K562 (cell line): ENCODE data around the gene CCNQ. TPM values are rescaled to one million over a fixed set of nuclear protein-coding genes. Genes with fewer than 3 reads are reported as not detected.
A peak's percentile ranks its signal among the peaks of the same experiment; 100 is the strongest.

Experiments
- HNRNPUL1 ChIP-seq: fragments of 200-400 bp; formaldehyde crosslinking; IDR thresholded peaks from 2 replicates; pipeline ENCODE4 v1.6.1; 2017; ENCODE audit warnings: low read length
- NRF1 ChIP-seq, 2 experiments: fragments of 450-650 bp; IDR thresholded peaks in 1 of 2; conservative IDR thresholded peaks in 1 of 2; 2 replicates each; pipeline ENCODE4 v1.6.1; 2014; ENCODE audit warnings: mild to moderate bottlenecking in 2 of 2
- polyA plus RNA-seq, 8 experiments: library from polyadenylated mRNA; depleted of rRNA in 4 of 8; stranded (reverse) in 5 of 8; unstranded in 3 of 8; fragments of >200 nt; fragmentation: Nextera tagmentation in 2 of 8; fragmentation: Illumina TruSeq in 1 of 8; extraction: Ambion mirVana in 2 of 8; extraction: Trizol in 1 of 8; gene quantifications; 2 replicates each; pipeline versions ENCODE4 v1.2.1 to v1.2.3, GENCODE V29; 2011 to 2014; ENCODE audit warnings: inconsistent platforms in 1 of 8, missing spikeins in 1 of 8
- total RNA-seq, 7 experiments: library from RNA; depleted of rRNA in 6 of 7; stranded (reverse); fragments of >200 nt in 6 of 7; fragmentation: Illumina TruSeq in 2 of 7; extraction: Trizol in 2 of 7; gene quantifications; 2 replicates each; pipeline versions ENCODE4 v1.2.1 to v1.2.3, GENCODE V29; 2011 to 2021; ENCODE audit warnings: low replicate concordance in 1 of 7
- TF ChIP-seq, protein P1 (sequence below), 2 experiments: fragments of 450-650 bp; formaldehyde crosslinking in 1 of 2; IDR thresholded peaks; 2 replicates each; pipeline versions ENCODE4 v1.4.0 to v1.6.1; 2014 to 2020; ENCODE audit warnings: mild to moderate bottlenecking in 2 of 2, borderline replicate concordance in 1 of 2, low read depth in 1 of 2
- TF ChIP-seq, protein P2 (sequence below), 2 experiments: IDR thresholded peaks in 1 of 2; conservative IDR thresholded peaks in 1 of 2; 2 replicates each; pipeline ENCODE4 v1.6.1; 2016; ENCODE audit warnings: low read depth in 2 of 2, mild to moderate bottlenecking in 1 of 2, missing compliant biosample characterization in 1 of 2, missing genetic modification characterization in 1 of 2, moderate library complexity in 1 of 2
- TF ChIP-seq, protein P3 (sequence below), 2 experiments: IDR thresholded peaks; 2 replicates each; pipeline ENCODE4 v1.6.1; 2012; ENCODE audit warnings: improper control_type of control experiment in 2 of 2, low read depth in 2 of 2, low read length in 2 of 2, borderline replicate concordance in 1 of 2

CCNQ gene
- total and polyA plus RNA-seq, 9 of the 15 experiments (the other 6 are each of a cell fraction or from before 2014, with no cell fraction given), result 0.92 to 53.8 (median 25.3) TPM

DNA sequence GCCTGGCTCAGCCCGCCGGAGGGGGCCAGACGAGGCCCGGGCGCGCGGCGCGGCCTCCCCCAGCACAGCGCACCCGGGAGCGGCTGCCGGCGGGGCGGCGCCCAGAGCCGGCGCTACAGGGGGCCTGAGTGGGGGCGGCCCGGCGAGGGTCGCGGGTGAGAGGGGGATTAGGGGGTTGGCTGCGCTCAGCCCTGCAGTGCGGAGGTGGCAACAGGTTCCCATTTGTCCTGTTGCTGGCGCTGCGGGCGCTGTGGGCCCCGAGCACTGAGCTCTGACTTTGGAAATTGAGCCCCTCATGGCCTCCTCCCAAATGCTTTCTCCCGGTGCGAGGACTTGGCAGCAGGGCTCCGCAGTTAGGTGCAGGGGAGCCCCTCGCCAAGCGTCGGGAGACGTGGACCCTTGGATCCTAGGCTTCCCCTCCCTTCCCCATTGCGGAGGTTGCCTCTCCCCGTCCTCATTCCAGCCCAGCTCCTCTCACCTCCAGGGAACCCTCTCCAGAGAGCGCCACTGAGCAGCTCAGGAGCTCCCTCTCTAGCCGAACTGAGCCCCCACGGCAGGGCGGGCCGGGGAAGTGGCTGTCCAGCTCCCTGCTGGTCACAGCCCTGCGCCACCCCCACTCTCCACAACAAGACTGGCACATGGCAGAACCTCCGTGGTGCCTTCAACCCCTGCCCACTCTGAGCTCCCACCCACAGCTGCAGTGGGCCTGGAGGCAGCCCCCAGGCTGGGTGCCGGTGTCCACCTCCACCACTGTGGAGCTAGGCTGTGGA is 45.6 kb upstream of the CCNQ start (continued):
- TF ChIP-seq, protein P1, sequence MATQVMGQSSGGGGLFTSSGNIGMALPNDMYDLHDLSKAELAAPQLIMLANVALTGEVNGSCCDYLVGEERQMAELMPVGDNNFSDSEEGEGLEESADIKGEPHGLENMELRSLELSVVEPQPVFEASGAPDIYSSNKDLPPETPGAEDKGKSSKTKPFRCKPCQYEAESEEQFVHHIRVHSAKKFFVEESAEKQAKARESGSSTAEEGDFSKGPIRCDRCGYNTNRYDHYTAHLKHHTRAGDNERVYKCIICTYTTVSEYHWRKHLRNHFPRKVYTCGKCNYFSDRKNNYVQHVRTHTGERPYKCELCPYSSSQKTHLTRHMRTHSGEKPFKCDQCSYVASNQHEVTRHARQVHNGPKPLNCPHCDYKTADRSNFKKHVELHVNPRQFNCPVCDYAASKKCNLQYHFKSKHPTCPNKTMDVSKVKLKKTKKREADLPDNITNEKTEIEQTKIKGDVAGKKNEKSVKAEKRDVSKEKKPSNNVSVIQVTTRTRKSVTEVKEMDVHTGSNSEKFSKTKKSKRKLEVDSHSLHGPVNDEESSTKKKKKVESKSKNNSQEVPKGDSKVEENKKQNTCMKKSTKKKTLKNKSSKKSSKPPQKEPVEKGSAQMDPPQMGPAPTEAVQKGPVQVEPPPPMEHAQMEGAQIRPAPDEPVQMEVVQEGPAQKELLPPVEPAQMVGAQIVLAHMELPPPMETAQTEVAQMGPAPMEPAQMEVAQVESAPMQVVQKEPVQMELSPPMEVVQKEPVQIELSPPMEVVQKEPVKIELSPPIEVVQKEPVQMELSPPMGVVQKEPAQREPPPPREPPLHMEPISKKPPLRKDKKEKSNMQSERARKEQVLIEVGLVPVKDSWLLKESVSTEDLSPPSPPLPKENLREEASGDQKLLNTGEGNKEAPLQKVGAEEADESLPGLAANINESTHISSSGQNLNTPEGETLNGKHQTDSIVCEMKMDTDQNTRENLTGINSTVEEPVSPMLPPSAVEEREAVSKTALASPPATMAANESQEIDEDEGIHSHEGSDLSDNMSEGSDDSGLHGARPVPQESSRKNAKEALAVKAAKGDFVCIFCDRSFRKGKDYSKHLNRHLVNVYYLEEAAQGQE (IDR thresholded peaks at IDR 0.05; ENCODE audit: borderline replicate concordance), result peak; percentile 22; the same call in 1 of the 2 replicates
- TF ChIP-seq, protein P1 (CRISPR knock-in tag; IDR thresholded peaks at IDR 0.05; ENCODE audit: low read depth), result no peak
- TF ChIP-seq, protein P2, sequence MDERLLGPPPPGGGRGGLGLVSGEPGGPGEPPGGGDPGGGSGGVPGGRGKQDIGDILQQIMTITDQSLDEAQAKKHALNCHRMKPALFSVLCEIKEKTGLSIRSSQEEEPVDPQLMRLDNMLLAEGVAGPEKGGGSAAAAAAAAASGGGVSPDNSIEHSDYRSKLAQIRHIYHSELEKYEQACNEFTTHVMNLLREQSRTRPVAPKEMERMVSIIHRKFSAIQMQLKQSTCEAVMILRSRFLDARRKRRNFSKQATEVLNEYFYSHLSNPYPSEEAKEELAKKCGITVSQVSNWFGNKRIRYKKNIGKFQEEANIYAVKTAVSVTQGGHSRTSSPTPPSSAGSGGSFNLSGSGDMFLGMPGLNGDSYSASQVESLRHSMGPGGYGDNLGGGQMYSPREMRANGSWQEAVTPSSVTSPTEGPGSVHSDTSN (CRISPR knock-in tag; IDR thresholded peaks at IDR 0.05; ENCODE audit: low read depth), result no peak
- TF ChIP-seq, protein P2 (tag; conservative IDR thresholded peaks at IDR 0.05; ENCODE audit: low read depth), result no peak
- TF ChIP-seq HNRNPUL1 (no peak), NRF1 (conservative IDR thresholded peaks at IDR 0.05 in 1 of 2, IDR thresholded peaks at IDR 0.05 in 1 of 2) (peak; percentile 37 to 58; a peak in 2 of 4 replicates)
- TF ChIP-seq, protein P3, sequence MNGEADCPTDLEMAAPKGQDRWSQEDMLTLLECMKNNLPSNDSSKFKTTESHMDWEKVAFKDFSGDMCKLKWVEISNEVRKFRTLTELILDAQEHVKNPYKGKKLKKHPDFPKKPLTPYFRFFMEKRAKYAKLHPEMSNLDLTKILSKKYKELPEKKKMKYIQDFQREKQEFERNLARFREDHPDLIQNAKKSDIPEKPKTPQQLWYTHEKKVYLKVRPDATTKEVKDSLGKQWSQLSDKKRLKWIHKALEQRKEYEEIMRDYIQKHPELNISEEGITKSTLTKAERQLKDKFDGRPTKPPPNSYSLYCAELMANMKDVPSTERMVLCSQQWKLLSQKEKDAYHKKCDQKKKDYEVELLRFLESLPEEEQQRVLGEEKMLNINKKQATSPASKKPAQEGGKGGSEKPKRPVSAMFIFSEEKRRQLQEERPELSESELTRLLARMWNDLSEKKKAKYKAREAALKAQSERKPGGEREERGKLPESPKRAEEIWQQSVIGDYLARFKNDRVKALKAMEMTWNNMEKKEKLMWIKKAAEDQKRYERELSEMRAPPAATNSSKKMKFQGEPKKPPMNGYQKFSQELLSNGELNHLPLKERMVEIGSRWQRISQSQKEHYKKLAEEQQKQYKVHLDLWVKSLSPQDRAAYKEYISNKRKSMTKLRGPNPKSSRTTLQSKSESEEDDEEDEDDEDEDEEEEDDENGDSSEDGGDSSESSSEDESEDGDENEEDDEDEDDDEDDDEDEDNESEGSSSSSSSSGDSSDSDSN (IDR thresholded peaks at IDR 0.05; ENCODE audit: borderline replicate concordance in 1 of 2, low read depth in 2 of 2, low read length in 2 of 2), result 0 out of 4 replicates have a peak, but pooled peaks of 1 of the 2 experiments have one; percentile 40
- TF ChIP-seq, all 486 proteins: peak for 8
